H9 (cell line): ENCODE data around the gene PTGES3L. TPM values are rescaled to one million over a fixed set of nuclear protein-coding genes. Genes with fewer than 3 reads are reported as not detected.

ENCODE experiments used
- DNase-seq: peaks from one replicate; pipeline ENCODE4 v3.0.0-alpha.2; 2017
- H2AFZ ChIP-seq: one replicate; pipeline ENCODE4 v1.6.1; 2013; ENCODE audit warnings: mild to moderate bottlenecking, low read length, control low read depth, moderate library complexity
- H2AK5ac ChIP-seq: 2 replicates; pipeline ENCODE4 v1.6.1; 2013; ENCODE audit warnings: low read length, control low read depth, mixed read lengths; ENCODE audit not compliant: insufficient read length
- H2BK120ac ChIP-seq: one replicate; pipeline ENCODE4 v1.6.1; 2013; ENCODE audit warnings: low read depth, mild to moderate bottlenecking, low read length, control low read depth, inconsistent platforms; ENCODE audit not compliant: poor library complexity, severe bottlenecking
- H2BK12ac ChIP-seq: 2 replicates; pipeline ENCODE4 v1.6.1; 2013; ENCODE audit warnings: low read length, control low read depth, mixed read lengths, low read depth; ENCODE audit not compliant: insufficient read length
- H2BK15ac ChIP-seq: 2 replicates; pipeline ENCODE4 v1.6.1; 2013; ENCODE audit warnings: low read depth, low read length, control low read depth
- H2BK20ac ChIP-seq: one replicate; pipeline ENCODE4 v1.6.1; 2013; ENCODE audit warnings: low read depth, mild to moderate bottlenecking, low read length, control low read depth, inconsistent platforms; ENCODE audit not compliant: poor library complexity, severe bottlenecking
- H2BK5ac ChIP-seq: 2 replicates; pipeline ENCODE4 v1.6.1; 2013; ENCODE audit warnings: low read length, control low read depth, mixed read lengths; ENCODE audit not compliant: insufficient read length
- H3K14ac ChIP-seq: 2 replicates; pipeline ENCODE4 v1.6.1; 2013; ENCODE audit warnings: low read length, control low read depth; ENCODE audit not compliant: insufficient read depth
- H3K18ac ChIP-seq: 2 replicates; pipeline ENCODE4 v1.6.1; 2013; ENCODE audit warnings: low read depth, mild to moderate bottlenecking, mixed read lengths, low read length, control low read depth; ENCODE audit not compliant: insufficient read length
- H3K23ac ChIP-seq: 2 replicates; pipeline ENCODE4 v1.6.1; 2013; ENCODE audit warnings: low read length, control low read depth, mixed read lengths, low read depth; ENCODE audit not compliant: insufficient read length
- H3K23me2 ChIP-seq: 2 replicates; pipeline ENCODE4 v1.6.1; 2013; ENCODE audit warnings: low read depth, mild to moderate bottlenecking, mixed read lengths, low read length, control low read depth; ENCODE audit not compliant: insufficient read length, poor library complexity, severe bottlenecking
- H3K27ac ChIP-seq: 2 replicates; pipeline ENCODE4 v1.5.1; 2013; ENCODE audit warnings: low read length, control low read depth, mixed read lengths, low read depth; ENCODE audit not compliant: insufficient read length
- H3K27me3 ChIP-seq: 2 replicates; pipeline ENCODE4 v1.6.1; 2013; ENCODE audit warnings: low read length, control low read depth, inconsistent platforms; ENCODE audit not compliant: insufficient read depth
- H3K4ac ChIP-seq: 2 replicates; pipeline ENCODE4 v1.6.1; 2013; ENCODE audit warnings: low read depth, mild to moderate bottlenecking, control low read depth, inconsistent platforms, low read length, moderate library complexity
- H3K4me1 ChIP-seq: 2 replicates; pipeline ENCODE4 v1.6.1; 2013; ENCODE audit warnings: low read length, control low read depth, inconsistent platforms; ENCODE audit not compliant: insufficient read depth
- H3K4me2 ChIP-seq: 2 replicates; pipeline ENCODE4 v1.6.1; 2013; ENCODE audit warnings: low read length, control low read depth, mixed read lengths; ENCODE audit not compliant: insufficient read length, insufficient read depth
- H3K56ac ChIP-seq: 2 replicates; pipeline ENCODE4 v1.6.1; 2013; ENCODE audit warnings: low read depth, mild to moderate bottlenecking, mixed read lengths, low read length, control low read depth; ENCODE audit not compliant: insufficient read length
- H3K79me1 ChIP-seq: 2 replicates; pipeline ENCODE4 v1.6.1; 2013; ENCODE audit warnings: low read depth, mild to moderate bottlenecking, moderate library complexity, low read length, control low read depth, inconsistent platforms; ENCODE audit not compliant: insufficient read depth, poor library complexity, severe bottlenecking
- H3K79me2 ChIP-seq: 2 replicates; pipeline ENCODE4 v1.6.1; 2013; ENCODE audit warnings: low read length, control low read depth, inconsistent platforms; ENCODE audit not compliant: insufficient read depth
- H3K9ac ChIP-seq: 2 replicates; pipeline ENCODE4 v1.6.1; 2013; ENCODE audit warnings: low read length, control low read depth, mixed read lengths; ENCODE audit not compliant: insufficient read length; ENCODE audit errors: extremely low read depth
- H3K9me3 ChIP-seq: one replicate; pipeline ENCODE4 v1.6.1; 2013; ENCODE audit warnings: low read depth, low read length, inconsistent platforms; ENCODE audit not compliant: control insufficient read depth
- H3T11ph ChIP-seq: one replicate; pipeline ENCODE4 v1.6.1; 2013; ENCODE audit warnings: mild to moderate bottlenecking, low read length, control low read depth, inconsistent platforms
- H4K20me1 ChIP-seq: one replicate; pipeline ENCODE4 v1.6.1; 2013; ENCODE audit not compliant: control insufficient read depth, insufficient read length, insufficient read depth
- H4K5ac ChIP-seq: 2 replicates; pipeline ENCODE4 v1.6.1; 2013; ENCODE audit warnings: low read depth, mild to moderate bottlenecking, mixed read lengths, low read length, control low read depth; ENCODE audit not compliant: insufficient read length
- H4K8ac ChIP-seq: replicated peaks from 2 replicates; pipeline ENCODE4 v1.6.1; 2013; ENCODE audit warnings: low read length, control low read depth, mixed read lengths, low read depth; ENCODE audit not compliant: insufficient read length
- H4K91ac ChIP-seq: 2 replicates; pipeline ENCODE4 v1.6.1; 2013; ENCODE audit warnings: low read depth, mild to moderate bottlenecking, moderate library complexity, mixed read lengths, low read length, control low read depth; ENCODE audit not compliant: insufficient read length
- H3K27ac Mint-ChIP-seq, 3 experiments: 2 replicates in 2 of 3; 3 replicates in 1 of 3; pipeline ENCODE4 v1.8.0; 2020 to 2021; ENCODE audit warnings: mixed read lengths in 3 of 3, mild to moderate bottlenecking in 1 of 3, moderate library complexity in 1 of 3
- H3K27me3 Mint-ChIP-seq: 2 replicates; pipeline ENCODE4 v1.8.0; 2021; ENCODE audit warnings: low read depth, mild to moderate bottlenecking, moderate library complexity, mixed read lengths
- H3K36me3 Mint-ChIP-seq, 3 experiments: 2 replicates in 2 of 3; 3 replicates in 1 of 3; pipeline ENCODE4 v1.8.0; 2020 to 2021; ENCODE audit warnings: low read depth in 3 of 3, mixed read lengths in 3 of 3; ENCODE audit not compliant: insufficient read depth in 1 of 3
- H3K4me1 Mint-ChIP-seq, 2 experiments: 2 replicates each; pipeline ENCODE4 v1.8.0; 2020; ENCODE audit warnings: mixed read lengths in 2 of 2
- H3K4me3 Mint-ChIP-seq, 2 experiments: 2 replicates in 1 of 2; 3 replicates in 1 of 2; pipeline ENCODE4 v1.8.0; 2020 to 2021; ENCODE audit warnings: mild to moderate bottlenecking in 2 of 2, mixed read lengths in 2 of 2, moderate library complexity in 1 of 2
- H3K9me3 Mint-ChIP-seq, 2 experiments: 2 replicates in 1 of 2; 3 replicates in 1 of 2; pipeline ENCODE4 v1.8.0; 2020; ENCODE audit warnings: mild to moderate bottlenecking in 2 of 2, mixed read lengths in 2 of 2, moderate library complexity in 1 of 2
- WGBS: extraction: QIAGEN DNeasy Blood & Tissue Kit; methylation state at CpG from one replicate; pipeline ENCODE4 v1.1.7; 2013; ENCODE audit warnings: missing lambda C conversion rate, low lambda C conversion rate, mixed read lengths; ENCODE audit not compliant: insufficient read length; ENCODE audit errors: extremely low coverage; 5-methylcytosine and 5-hydroxymethylcytosine counted together
- total RNA-seq: library from RNA; stranded (reverse); gene quantifications from 2 replicates; pipeline ENCODE4 v1.2.1, GENCODE V29; 2021
- TF ChIP-seq, protein P1 (sequence below): fragments of 200-600 bp; sonication (generic); conservative IDR thresholded peaks from 3 replicates; pipeline ENCODE4 v1.8.0; 2021; ENCODE audit warnings: antibody characterized with exemption, mild to moderate bottlenecking

PTGES3L gene
- total RNA-seq, 1 experiment from 2014 or later: 4.2 TPM

DNA sequence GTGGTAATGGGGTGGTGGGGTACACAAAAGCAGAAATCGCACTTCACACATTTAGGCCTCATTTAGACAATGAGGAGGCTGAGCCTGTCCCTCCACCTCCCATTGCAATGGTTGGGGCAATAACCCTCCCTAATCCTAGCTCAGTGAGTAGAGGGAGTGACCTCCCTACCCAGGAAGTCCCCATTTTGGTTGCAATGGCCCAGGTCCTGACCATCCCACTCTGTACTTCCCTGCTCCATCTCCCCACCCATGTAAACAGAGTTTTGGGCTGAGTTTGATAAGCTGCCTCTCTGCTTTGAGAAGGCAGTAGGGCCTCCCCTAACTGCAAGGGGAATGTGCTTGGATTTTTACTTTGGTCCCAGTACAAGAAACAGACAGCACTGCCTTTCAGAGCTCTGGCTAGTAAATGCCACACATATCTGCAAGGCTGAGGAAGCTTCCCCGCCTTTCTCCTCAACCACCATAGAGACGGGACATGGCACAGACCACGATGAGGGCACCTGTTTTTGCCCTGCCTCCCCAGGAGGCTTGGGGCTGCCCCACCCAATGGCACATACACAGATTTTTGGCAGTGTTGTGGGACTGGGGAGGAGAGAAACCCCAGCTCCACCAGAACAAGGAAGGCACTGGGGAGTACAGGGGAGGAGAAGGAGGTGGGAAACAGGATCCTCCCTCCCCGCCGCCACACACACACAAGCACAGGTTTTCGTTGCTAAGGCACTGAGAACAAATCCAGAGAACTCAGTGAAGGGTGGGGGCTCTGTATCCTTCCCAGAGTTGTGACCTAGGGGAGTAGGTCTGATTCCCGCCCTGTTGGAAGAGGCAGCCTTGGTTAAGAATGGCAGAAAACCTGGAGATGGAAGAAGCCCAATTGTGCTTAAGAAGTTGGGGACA lies 35.0 kb upstream of the PTGES3L start:
- Histone ChIP-seq H3K4me1 (no peaks in the 10 kb centered on the region; the same call in 1 of the 2 replicates), H3K79me1 (no peaks in the 10 kb centered on the region), H3K9ac (no peak overlapping the region), H3K14ac (no peak overlapping the region), H2BK15ac (no peak overlapping the region), H3K27ac (no peak overlapping the region), H3K56ac (no peak overlapping the region), H3K27me3 (no peaks in the 10 kb centered on the region), H4K20me1 (no peaks in the 10 kb centered on the region), H3K79me2 (no peaks in the 10 kb centered on the region), H3K23ac (no peak overlapping the region), H2AFZ (no peak overlapping the region), H2AK5ac (no peak overlapping the region), H3K23me2 (no peaks in the 10 kb centered on the region), H3T11ph (no peak overlapping the region), H4K8ac (no peak overlapping the region), H2BK5ac (no peak overlapping the region), H3K18ac (no peak overlapping the region), H2BK12ac (no peak overlapping the region), H3K4ac (no peak overlapping the region), H3K9me3 (no peaks in the 10 kb centered on the region), H4K5ac (no peak overlapping the region), H3K4me2 (no peak overlapping the region), H2BK120ac (no peak overlapping the region), H2BK20ac (no peak overlapping the region), H4K91ac (no peak overlapping the region)
- Mint-ChIP-seq H3K27ac (peak overlapping the region; percentile 56 to 85 (median 85)), H3K27me3 (no peaks in the 10 kb centered on the region), H3K4me3 (peak overlapping the region in 1 of 2 experiments; percentile 7; a peak in 2 of 5 replicates), H3K36me3 (peaks cover 11 to 46% (median 44%) of the 10 kb centered on the region in 3 experiments; a peak in 6 of 7 replicates), H3K4me1 (peaks cover 26 to 54% of the 10 kb centered on the region in 2 experiments), H3K9me3 (no peaks in the 10 kb centered on the region)
- TF ChIP-seq, protein P1, sequence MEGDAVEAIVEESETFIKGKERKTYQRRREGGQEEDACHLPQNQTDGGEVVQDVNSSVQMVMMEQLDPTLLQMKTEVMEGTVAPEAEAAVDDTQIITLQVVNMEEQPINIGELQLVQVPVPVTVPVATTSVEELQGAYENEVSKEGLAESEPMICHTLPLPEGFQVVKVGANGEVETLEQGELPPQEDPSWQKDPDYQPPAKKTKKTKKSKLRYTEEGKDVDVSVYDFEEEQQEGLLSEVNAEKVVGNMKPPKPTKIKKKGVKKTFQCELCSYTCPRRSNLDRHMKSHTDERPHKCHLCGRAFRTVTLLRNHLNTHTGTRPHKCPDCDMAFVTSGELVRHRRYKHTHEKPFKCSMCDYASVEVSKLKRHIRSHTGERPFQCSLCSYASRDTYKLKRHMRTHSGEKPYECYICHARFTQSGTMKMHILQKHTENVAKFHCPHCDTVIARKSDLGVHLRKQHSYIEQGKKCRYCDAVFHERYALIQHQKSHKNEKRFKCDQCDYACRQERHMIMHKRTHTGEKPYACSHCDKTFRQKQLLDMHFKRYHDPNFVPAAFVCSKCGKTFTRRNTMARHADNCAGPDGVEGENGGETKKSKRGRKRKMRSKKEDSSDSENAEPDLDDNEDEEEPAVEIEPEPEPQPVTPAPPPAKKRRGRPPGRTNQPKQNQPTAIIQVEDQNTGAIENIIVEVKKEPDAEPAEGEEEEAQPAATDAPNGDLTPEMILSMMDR: no peak
- WGBS: no CpG with 5 or more reads among the region's 8 CpGs
- DNase-seq: no peak
